Activated CD8-positive, alpha-beta T cell treated with anti-CD3 and anti-CD28 coated beads for 36 hours (primary cell): Measurements from ENCODE around the gene ADAMTS10. TPM values are rescaled to one million over a fixed set of nuclear protein-coding genes. Genes with fewer than 3 reads are reported as not detected.
A peak's percentile ranks its signal among the peaks of the same experiment; 100 is the strongest.

Source experiments
- ATAC-seq: fragments of 200-7000 bp; cut with Tn5 transposase; one replicate; pipeline ENCODE4 v1.10.0; 2021; ENCODE audit warnings: mild to moderate bottlenecking, moderate library complexity
- CTCF ChIA-PET: fragments of 350-600 bp; sonication (Branson Sonifier 250); formaldehyde crosslinking; loops from one replicate; lab custom pipeline; 2021; ENCODE audit warnings: antibody characterized with exemption; lab: Charles Lee
- POLR2A ChIA-PET: fragments of 350-600 bp; sonication (Branson Sonifier 250); formaldehyde crosslinking; loops from one replicate; lab custom pipeline; 2021; ENCODE audit warnings: antibody characterized with exemption; lab: Charles Lee
- DNase-seq: peaks from one replicate; pipeline ENCODE4 v3.0.0-alpha.2; 2020
- H3K27ac Mint-ChIP-seq: one replicate; pipeline ENCODE4 v1.8.0; 2021; ENCODE audit warnings: mild to moderate bottlenecking, mixed read lengths
- H3K27me3 Mint-ChIP-seq: one replicate; pipeline ENCODE4 v1.8.0; 2021; ENCODE audit warnings: mixed read lengths
- H3K36me3 Mint-ChIP-seq: one replicate; pipeline ENCODE4 v1.8.0; 2021; ENCODE audit warnings: low read depth, mixed read lengths
- H3K4me1 Mint-ChIP-seq: one replicate; pipeline ENCODE4 v1.8.0; 2021; ENCODE audit warnings: low read depth, mixed read lengths
- H3K4me3 Mint-ChIP-seq: one replicate; pipeline ENCODE4 v1.8.0; 2021; ENCODE audit warnings: mild to moderate bottlenecking, moderate library complexity, mixed read lengths
- H3K9me3 Mint-ChIP-seq: one replicate; pipeline ENCODE4 v1.8.0; 2021; ENCODE audit warnings: mixed read lengths
- intact Hi-C: fragments of 100-400 bp; cut with micrococcal nuclease; formaldehyde crosslinking; loops from one replicate; pipeline ENCODE4 v1.10.0; 2022
- total RNA-seq, 2 experiments: library from RNA; stranded (reverse); gene quantifications; one replicate each; pipeline ENCODE4 v1.2.3, GENCODE V29; 2021
- TF ChIP-seq, protein P1 (sequence below): fragments of 200-600 bp; IDR thresholded peaks from one replicate; pipeline ENCODE4 v1.8.0; 2022; ENCODE audit warnings: antibody characterized with exemption, mild to moderate bottlenecking

ADAMTS10 gene
- total RNA-seq, 2 experiments from 2014 or later, result 3.7 to 4.0 TPM

DNA sequence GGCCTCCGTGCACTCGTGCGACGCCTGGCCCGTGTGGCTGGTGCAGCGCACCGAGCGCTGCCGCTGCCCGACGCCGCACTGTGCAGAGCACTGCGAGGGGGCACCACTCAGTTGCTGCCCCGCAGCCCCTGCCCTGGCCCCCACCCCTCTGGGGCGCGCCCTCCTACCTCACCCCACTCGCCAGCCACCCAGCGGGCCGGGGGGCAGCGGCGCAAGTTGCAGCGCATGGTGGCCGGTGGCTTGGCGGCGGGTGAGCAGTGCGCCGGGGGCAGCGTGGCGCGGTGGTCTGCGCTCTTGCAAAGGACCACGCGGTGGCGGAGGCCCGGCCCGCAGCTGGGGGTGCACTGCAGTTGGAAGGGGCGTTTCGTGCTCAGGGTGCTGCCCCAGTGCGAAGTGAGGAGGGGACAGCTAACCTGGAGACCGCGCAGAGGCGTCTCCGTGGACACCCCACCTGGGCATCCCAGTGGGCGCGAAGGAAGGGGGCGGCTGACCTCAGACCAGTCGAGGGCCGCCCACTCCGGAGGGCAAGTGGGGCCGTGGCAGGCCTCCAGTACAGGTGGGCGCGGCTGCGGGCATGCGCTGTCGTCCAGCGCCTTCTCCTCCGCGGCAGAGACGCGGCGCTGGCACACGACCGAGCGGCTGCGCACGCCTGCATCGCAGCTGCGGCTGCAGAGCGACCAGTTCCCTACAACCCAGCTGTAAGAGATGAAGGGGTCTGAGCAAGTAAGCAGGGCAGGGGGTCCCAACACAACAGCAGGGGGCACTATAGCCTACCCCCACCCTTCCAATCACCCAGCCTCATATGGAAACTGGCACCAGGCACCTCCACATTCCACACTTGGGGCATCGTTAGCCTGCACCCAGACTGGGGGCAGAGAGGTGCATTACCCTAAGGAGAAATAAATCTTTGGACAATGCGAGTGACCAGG, 25.3 kb downstream of the ADAMTS10 start:
- Mint-ChIP-seq H3K4me3 (no peak overlapping the region), H3K27ac (no peak overlapping the region), H3K4me1 (no peaks in the 10 kb centered on the region), H3K36me3 (no peaks in the 10 kb centered on the region), H3K9me3 (no peaks in the 10 kb centered on the region), H3K27me3 (no peaks in the 10 kb centered on the region)
- ATAC-seq, result no peak
- no peak for DNase-seq
- intact Hi-C loops, result no loop called here
- ChIA-PET CTCF (interaction anchor here (0.8 to 1.5 kb wide), 4 partner anchors 16 to 59 kb away, joined by 3 to 4 read pairs (median 3); no protein-coding TSS in a partner anchor), POLR2A (no interaction called here)
- TF ChIP-seq, protein P1, sequence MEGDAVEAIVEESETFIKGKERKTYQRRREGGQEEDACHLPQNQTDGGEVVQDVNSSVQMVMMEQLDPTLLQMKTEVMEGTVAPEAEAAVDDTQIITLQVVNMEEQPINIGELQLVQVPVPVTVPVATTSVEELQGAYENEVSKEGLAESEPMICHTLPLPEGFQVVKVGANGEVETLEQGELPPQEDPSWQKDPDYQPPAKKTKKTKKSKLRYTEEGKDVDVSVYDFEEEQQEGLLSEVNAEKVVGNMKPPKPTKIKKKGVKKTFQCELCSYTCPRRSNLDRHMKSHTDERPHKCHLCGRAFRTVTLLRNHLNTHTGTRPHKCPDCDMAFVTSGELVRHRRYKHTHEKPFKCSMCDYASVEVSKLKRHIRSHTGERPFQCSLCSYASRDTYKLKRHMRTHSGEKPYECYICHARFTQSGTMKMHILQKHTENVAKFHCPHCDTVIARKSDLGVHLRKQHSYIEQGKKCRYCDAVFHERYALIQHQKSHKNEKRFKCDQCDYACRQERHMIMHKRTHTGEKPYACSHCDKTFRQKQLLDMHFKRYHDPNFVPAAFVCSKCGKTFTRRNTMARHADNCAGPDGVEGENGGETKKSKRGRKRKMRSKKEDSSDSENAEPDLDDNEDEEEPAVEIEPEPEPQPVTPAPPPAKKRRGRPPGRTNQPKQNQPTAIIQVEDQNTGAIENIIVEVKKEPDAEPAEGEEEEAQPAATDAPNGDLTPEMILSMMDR, result no peak

DNA sequence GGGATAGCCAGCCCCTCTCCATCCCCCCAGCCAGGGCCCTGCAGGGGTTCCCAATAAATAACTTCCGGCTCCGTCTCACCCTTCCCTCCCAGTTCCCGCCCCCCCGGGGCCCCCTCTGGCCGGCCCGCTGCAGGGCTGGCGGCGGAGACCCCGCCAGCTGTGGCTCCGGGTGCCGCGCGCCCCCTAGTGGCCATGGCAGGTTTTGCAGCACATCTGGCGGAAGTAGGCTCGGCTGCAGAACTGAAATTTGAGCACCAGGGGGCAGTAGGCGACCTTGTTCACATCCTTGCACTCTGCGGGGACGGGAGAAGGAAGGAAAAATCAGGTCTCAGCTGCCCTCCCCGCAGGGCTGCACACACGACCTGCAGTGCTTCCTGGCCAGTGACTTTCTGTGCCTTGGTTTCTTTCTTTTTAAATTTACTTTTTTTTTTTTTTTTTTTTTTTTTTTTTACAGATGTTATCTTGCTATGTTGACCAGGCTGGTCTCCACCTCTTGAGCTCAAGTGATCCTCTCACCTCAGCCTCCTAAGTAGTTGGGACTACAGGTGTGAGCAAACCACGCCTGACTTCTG, 29.7 kb downstream of the ADAMTS10 start:
- Mint-ChIP-seq H3K4me1 (peaks cover 20% of the 10 kb centered on the region), H3K36me3 (no peaks in the 10 kb centered on the region), H3K27ac (no peak overlapping the region), H3K4me3 (no peak overlapping the region), H3K9me3 (no peaks in the 10 kb centered on the region), H3K27me3 (peaks cover 2% of the 10 kb centered on the region)
- TF ChIP-seq, protein P1, result peak; percentile 100
- ATAC-seq (peak; percentile 69), DNase-seq (peak; percentile 91)
- ChIA-PET POLR2A (interaction anchor here (0.6 to 1.4 kb wide), 6 partner anchors 12 to 132 kb away, joined by 3 to 4 read pairs (median 4); no protein-coding TSS in a partner anchor), CTCF (interaction anchor here (0.6 to 9.1 kb wide), 36 partner anchors 7 to 405 kb away, joined by 3 to 117 read pairs (median 9); partner anchors contain the start of genes MARCHF2 and ZNF414)
- intact Hi-C loops, result no loop called here

DNA sequence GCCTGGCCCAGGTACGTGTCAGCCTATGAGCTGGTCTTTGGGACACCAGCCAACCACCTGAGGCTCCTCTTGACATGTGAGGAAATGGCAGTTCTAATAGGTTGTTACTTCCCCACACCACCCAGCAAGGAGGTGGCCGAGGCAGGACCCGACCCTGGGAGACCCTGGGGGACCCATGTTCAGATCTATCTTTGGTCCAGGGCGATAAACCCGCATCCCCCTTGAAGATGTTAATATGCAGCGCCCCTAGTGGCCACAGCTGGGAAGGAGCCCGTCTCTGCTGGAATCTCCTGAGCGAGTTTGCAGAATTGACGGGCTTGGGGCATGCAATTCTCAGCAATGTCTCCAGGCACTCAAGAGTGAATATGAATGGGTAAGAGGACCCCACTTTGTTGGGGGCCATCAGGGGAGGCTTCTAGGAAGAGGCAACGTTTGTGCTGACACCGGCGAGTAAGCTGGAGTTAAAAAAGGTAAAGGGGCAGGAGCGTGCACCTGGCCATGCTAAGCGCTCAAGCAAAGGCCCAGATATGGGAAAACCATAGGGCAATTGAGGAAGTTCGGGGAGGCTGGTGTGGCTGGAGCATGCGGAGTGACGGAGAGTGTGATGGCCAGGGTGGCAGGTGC, 31.8 kb downstream of the ADAMTS10 start:
- ATAC-seq (peak; percentile 48), DNase-seq (peak; percentile 92)
- ChIA-PET POLR2A (interaction anchor here (0.6 to 3.7 kb wide), 4 partner anchors 8 to 701 kb away, joined by 3 to 24 read pairs (median 3); partner anchors contain the start of gene ZNF414), CTCF (interaction anchor here (0.7 to 9.1 kb wide), 42 partner anchors 8 to 244 kb away, joined by 3 to 117 read pairs (median 7); partner anchors contain the start of genes HNRNPM, MARCHF2, NFILZ and ZNF414)
- peaks cover 4% of the 10 kb centered on the region for H3K36me3 Mint-ChIP-seq
- TF ChIP-seq, protein P1, result peak; percentile 97
- no peaks in the 10 kb centered on the region for H3K9me3 Mint-ChIP-seq
- H3K27me3 Mint-ChIP-seq, result peaks cover 2% of the 10 kb centered on the region
- H3K4me3 Mint-ChIP-seq, result no peak overlapping the region
- intact Hi-C loops, result loop anchor here (5.0 kb wide), 1 partner anchor 66 kb away; the partner anchor contains the start of gene ZNF414
- H3K27ac Mint-ChIP-seq, result no peak overlapping the region
- peaks cover 34% of the 10 kb centered on the region for H3K4me1 Mint-ChIP-seq

DNA sequence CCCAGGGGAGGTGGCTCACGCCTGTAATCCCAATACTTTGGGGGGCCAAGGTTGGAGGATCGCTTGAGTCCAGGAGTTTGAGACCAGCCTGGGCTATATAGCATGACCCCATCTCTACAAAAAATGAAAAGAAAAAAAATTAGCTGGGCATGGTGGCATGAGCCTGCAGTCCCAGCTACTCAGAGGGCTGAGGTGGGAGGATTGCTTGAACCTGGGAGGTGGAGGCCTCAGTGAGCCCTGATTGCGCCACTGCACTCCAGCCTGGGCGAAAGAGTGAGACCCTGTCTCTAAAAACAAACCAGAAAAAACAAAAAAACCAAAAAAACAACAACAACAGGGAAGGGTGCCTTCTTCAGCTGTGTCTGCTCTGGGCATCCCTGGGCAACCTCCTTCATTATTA, 32.8 kb downstream of the ADAMTS10 start:
- peak overlapping the region; percentile 80 for H3K4me3 Mint-ChIP-seq

More for the DNA sequence above, 32.8 kb downstream of the ADAMTS10 start:
- Mint-ChIP-seq H3K27me3 (peaks cover 2% of the 10 kb centered on the region), H3K27ac (peak overlapping the region; percentile 78), H3K9me3 (no peaks in the 10 kb centered on the region), H3K36me3 (peaks cover 6% of the 10 kb centered on the region), H3K4me1 (peaks cover 41% of the 10 kb centered on the region)
- ChIA-PET CTCF (interaction anchor here (0.7 to 9.1 kb wide), 28 partner anchors 8 to 243 kb away, joined by 3 to 117 read pairs (median 12); partner anchors contain the start of genes HNRNPM, MARCHF2 and ZNF414), POLR2A (interaction anchor here (0.6 to 3.7 kb wide), 2 partner anchors 60 to 63 kb away, joined by 3 to 24 read pairs; partner anchors contain the start of gene ZNF414)
- intact Hi-C loops, result loop anchor here (5.0 kb wide), 1 partner anchor 65 kb away; the partner anchor contains the start of gene ZNF414
- DNase-seq, result no peak
- TF ChIP-seq, protein P1, result no peak
- ATAC-seq, result no peak
